Measurements from ENCODE around the gene EYA3. TPM values are rescaled to one million over a fixed set of nuclear protein-coding genes. Genes with fewer than 3 reads are reported as not detected.

EYA3 gene
- total RNA-seq, 1 experiment from 2014 or later: 32.7 TPM

DNA sequence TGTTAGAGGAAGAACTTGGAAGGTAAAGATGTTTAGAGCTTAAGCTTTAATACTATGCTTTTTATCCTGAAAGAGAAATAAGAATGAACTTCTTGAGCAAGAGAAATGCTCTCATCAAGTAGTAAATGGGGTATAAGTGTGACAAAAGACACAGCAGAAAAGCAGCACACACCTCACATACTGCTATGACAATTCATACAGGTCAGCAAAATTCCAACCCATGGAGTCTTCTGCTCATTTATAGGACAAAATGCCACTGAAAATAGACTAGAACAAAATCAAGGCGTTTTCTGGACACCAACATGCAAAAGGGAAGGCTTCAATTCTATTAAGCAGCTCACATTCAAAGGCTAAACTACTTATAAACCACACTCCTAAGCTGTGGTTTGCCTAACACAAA, 61.2 kb downstream of the EYA3 start:
- no peak overlapping the region for H3K14ac ChIP-seq (ENCODE audit: insufficient read depth, low read length)
- H3K4me1 ChIP-seq (ENCODE audit: insufficient read depth, low read length): no peaks in the 10 kb centered on the region
- no peaks in the 10 kb centered on the region; a peak in 3 of 7 replicates for H3K36me3 Mint-ChIP-seq (ENCODE audit: insufficient read depth in 1 of 3, low read depth in 3 of 3)
- H3K56ac ChIP-seq (ENCODE audit: insufficient read length, low read depth, low read length): no peak overlapping the region
- no peak overlapping the region for H2BK5ac ChIP-seq (ENCODE audit: insufficient read length, low read length)
- no peak overlapping the region for H3K4me2 ChIP-seq (ENCODE audit: insufficient read depth, insufficient read length, low read length)
- no peaks in the 10 kb centered on the region for H3K9me3 Mint-ChIP-seq
- H2BK20ac ChIP-seq (ENCODE audit: low read depth, low read length, poor library complexity, severe bottlenecking): no peak overlapping the region
- H3K79me2 ChIP-seq (ENCODE audit: insufficient read depth, low read length): no peaks in the 10 kb centered on the region
- DNase-seq: no peak
- H3K27ac ChIP-seq (ENCODE audit: insufficient read length, low read depth, low read length): no peak overlapping the region
- no peaks in the 10 kb centered on the region for H3K23me2 ChIP-seq (ENCODE audit: insufficient read length, low read depth, low read length, poor library complexity, severe bottlenecking)
- no peak overlapping the region for H2BK12ac ChIP-seq (ENCODE audit: insufficient read length, low read depth, low read length)
- H3K9me3 ChIP-seq (ENCODE audit: control insufficient read depth, low read depth, low read length): no peaks in the 10 kb centered on the region
- WGBS (ENCODE audit: extremely low coverage, insufficient read length, low lambda C conversion rate): no CpG with 5 or more reads among the region's 1 CpG
- H2BK120ac ChIP-seq (ENCODE audit: low read depth, low read length, poor library complexity, severe bottlenecking): no peak overlapping the region
- H3K4me1 Mint-ChIP-seq: no peaks in the 10 kb centered on the region
- no peaks in the 10 kb centered on the region for H3K27me3 Mint-ChIP-seq (ENCODE audit: low read depth)
- H4K5ac ChIP-seq (ENCODE audit: insufficient read length, low read depth, low read length): no peak overlapping the region
- H3K23ac ChIP-seq (ENCODE audit: insufficient read length, low read depth, low read length): no peak overlapping the region
- no peak overlapping the region for H3K18ac ChIP-seq (ENCODE audit: insufficient read length, low read depth, low read length)
- no peak overlapping the region for H2BK15ac ChIP-seq (ENCODE audit: low read depth, low read length)
- TF ChIP-seq, protein P1, sequence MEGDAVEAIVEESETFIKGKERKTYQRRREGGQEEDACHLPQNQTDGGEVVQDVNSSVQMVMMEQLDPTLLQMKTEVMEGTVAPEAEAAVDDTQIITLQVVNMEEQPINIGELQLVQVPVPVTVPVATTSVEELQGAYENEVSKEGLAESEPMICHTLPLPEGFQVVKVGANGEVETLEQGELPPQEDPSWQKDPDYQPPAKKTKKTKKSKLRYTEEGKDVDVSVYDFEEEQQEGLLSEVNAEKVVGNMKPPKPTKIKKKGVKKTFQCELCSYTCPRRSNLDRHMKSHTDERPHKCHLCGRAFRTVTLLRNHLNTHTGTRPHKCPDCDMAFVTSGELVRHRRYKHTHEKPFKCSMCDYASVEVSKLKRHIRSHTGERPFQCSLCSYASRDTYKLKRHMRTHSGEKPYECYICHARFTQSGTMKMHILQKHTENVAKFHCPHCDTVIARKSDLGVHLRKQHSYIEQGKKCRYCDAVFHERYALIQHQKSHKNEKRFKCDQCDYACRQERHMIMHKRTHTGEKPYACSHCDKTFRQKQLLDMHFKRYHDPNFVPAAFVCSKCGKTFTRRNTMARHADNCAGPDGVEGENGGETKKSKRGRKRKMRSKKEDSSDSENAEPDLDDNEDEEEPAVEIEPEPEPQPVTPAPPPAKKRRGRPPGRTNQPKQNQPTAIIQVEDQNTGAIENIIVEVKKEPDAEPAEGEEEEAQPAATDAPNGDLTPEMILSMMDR (conservative IDR thresholded peaks at IDR 0.05): no peak
- no peak overlapping the region for H3K9ac ChIP-seq (ENCODE audit: extremely low read depth, insufficient read length, low read length)
- peak overlapping the region in 1 of 3 experiments; percentile 23; a peak in 1 of 7 replicates for H3K27ac Mint-ChIP-seq
- H4K20me1 ChIP-seq (ENCODE audit: control insufficient read depth, insufficient read depth, insufficient read length): no peaks in the 10 kb centered on the region
- no peak overlapping the region for H4K8ac ChIP-seq (replicated peaks; ENCODE audit: insufficient read length, low read depth, low read length)
- no peak overlapping the region for H3K4me3 Mint-ChIP-seq
- H3K27me3 ChIP-seq (ENCODE audit: insufficient read depth, low read length): no peaks in the 10 kb centered on the region
- no peak overlapping the region for H2AFZ ChIP-seq (ENCODE audit: low read length)
- no peak overlapping the region for H3T11ph ChIP-seq (ENCODE audit: low read length)
- no peak overlapping the region for H3K4ac ChIP-seq (ENCODE audit: low read depth, low read length)
- H4K91ac ChIP-seq (ENCODE audit: insufficient read length, low read depth, low read length): no peak overlapping the region
- no peaks in the 10 kb centered on the region for H3K79me1 ChIP-seq (ENCODE audit: insufficient read depth, low read depth, low read length, poor library complexity, severe bottlenecking)
- no peak overlapping the region for H2AK5ac ChIP-seq (ENCODE audit: insufficient read length, low read length)

Data from H9 (cell line).